ENCODE data around the gene STARD3. TPM values are rescaled to one million over a fixed set of nuclear protein-coding genes. Genes with fewer than 3 reads are reported as not detected.
A peak's percentile ranks its signal among the peaks of the same experiment; 100 is the strongest.

The STARD3 gene
- total RNA-seq, 6 donors from 2014 or later, result 27.5 to 315 (median 84.1) TPM

- peaks cover 31 to 48% (median 37%) of the 10 kb centered on the region in 4 donors for H3K4me1 ChIP-seq
- H3K27me3 ChIP-seq, result no peaks in the 10 kb centered on the region
- 66 to 67% methylated on average over 10 to 12 of the region's 12 CpGs for WGBS, 2 donors
- DNase-seq, result no peak
- H3K9me3 ChIP-seq, result no peaks in the 10 kb centered on the region
- peaks cover 0 to 27% (median 4%) of the 10 kb centered on the region in 4 donors for H3K36me3 ChIP-seq
- H3K27ac ChIP-seq, result peak overlapping the region in 3 of 4 donors; percentile 42 to 66 (median 52)
- H3K4me3 ChIP-seq, result no peak overlapping the region
- ATAC-seq (ENCODE audit: low FRiP score in 2 of 2), result no peak
- no peak for TF ChIP-seq CTCF (IDR thresholded peaks at IDR 0.05)
- TF ChIP-seq POLR2AphosphoS5 (IDR thresholded peaks at IDR 0.05), result peak in 1 of 2 donors; percentile 22
- TF ChIP-seq POLR2A (IDR thresholded peaks at IDR 0.05), result no peak
- no peak for TF ChIP-seq EP300 (IDR thresholded peaks at IDR 0.05)
These were observed 42.7 kb downstream of the STARD3 start for GRCh38 chr17:39679521-39680192.

GRCh38 chr17:39683295-39683939 lies 46.5 kb downstream of the STARD3 start:
- H3K4me3 ChIP-seq, result no peak overlapping the region
- H3K27me3 ChIP-seq, result no peaks in the 10 kb centered on the region
- H3K36me3 ChIP-seq, result peaks cover 0 to 29% (median 4%) of the 10 kb centered on the region in 4 donors
- DNase-seq (no peak), ATAC-seq (ENCODE audit: low FRiP score in 2 of 2) (no peak)
- H3K9me3 ChIP-seq, result no peaks in the 10 kb centered on the region
- WGBS, 2 donors, result 95 to 98% methylated on average over 7 to 9 of the region's 9 CpGs
- H3K4me1 ChIP-seq, result peaks cover 5 to 19% (median 12%) of the 10 kb centered on the region in 4 donors
- no peak overlapping the region for H3K27ac ChIP-seq
- TF ChIP-seq CTCF (IDR thresholded peaks at IDR 0.05), result no peak
- TF ChIP-seq EP300 (IDR thresholded peaks at IDR 0.05), result no peak
- no peak for TF ChIP-seq POLR2A (IDR thresholded peaks at IDR 0.05)
- TF ChIP-seq POLR2AphosphoS5 (IDR thresholded peaks at IDR 0.05), result no peak

- WGBS, 2 donors, result 79 to 93% methylated on average over 11 to 12 of the region's 12 CpGs
These were observed 47.6 kb downstream of the STARD3 start for GRCh38 chr17:39684369-39685192.

GRCh38 chr17:39687101-39687545 lies 50.2 kb downstream of the STARD3 start:
- peak overlapping the region in 3 of 4 donors; percentile 66 to 86 (median 81) for H3K4me3 ChIP-seq

More at GRCh38 chr17:39684369-39685192, 47.6 kb downstream of the STARD3 start:
- ATAC-seq (ENCODE audit: low FRiP score in 2 of 2), result no peak
- no peak overlapping the region for H3K4me3 ChIP-seq
- TF ChIP-seq POLR2AphosphoS5 (IDR thresholded peaks at IDR 0.05) (no peak), POLR2A (IDR thresholded peaks at IDR 0.05) (no peak), EP300 (IDR thresholded peaks at IDR 0.05) (no peak), CTCF (IDR thresholded peaks at IDR 0.05) (no peak)
- H3K36me3 ChIP-seq, result peaks cover 0 to 29% (median 4%) of the 10 kb centered on the region in 4 donors
- DNase-seq, result peak in 1 of 2 donors; percentile 67
- no peaks in the 10 kb centered on the region for H3K27me3 ChIP-seq
- H3K9me3 ChIP-seq, result no peaks in the 10 kb centered on the region
- peaks cover 12 to 23% (median 19%) of the 10 kb centered on the region in 4 donors for H3K4me1 ChIP-seq
- H3K27ac ChIP-seq, result no peak overlapping the region

More at GRCh38 chr17:39687101-39687545, 50.2 kb downstream of the STARD3 start:
- peaks cover 8 to 18% (median 16%) of the 10 kb centered on the region in 4 donors for H3K4me1 ChIP-seq
- TF ChIP-seq POLR2AphosphoS5 (IDR thresholded peaks at IDR 0.05), result no peak
- no peak for TF ChIP-seq CTCF (IDR thresholded peaks at IDR 0.05)
- no peak for TF ChIP-seq EP300 (IDR thresholded peaks at IDR 0.05)
- TF ChIP-seq POLR2A (IDR thresholded peaks at IDR 0.05), result no peak
- H3K27me3 ChIP-seq, result no peaks in the 10 kb centered on the region
- ATAC-seq (ENCODE audit: low FRiP score in 2 of 2), result no peak
- no peaks in the 10 kb centered on the region for H3K9me3 ChIP-seq
- peaks cover 0 to 18% (median 4%) of the 10 kb centered on the region in 4 donors for H3K36me3 ChIP-seq
- DNase-seq, result no peak
- WGBS, 2 donors, result 62 to 66% methylated on average over 6 of the region's 6 CpGs
- H3K27ac ChIP-seq, result peak overlapping the region; percentile 87 to 95 (median 90)

Data from upper lobe of left lung (tissue), 6 donors.